ENCODE results near the gene CCDC120.

The CCDC120 gene, protein sequence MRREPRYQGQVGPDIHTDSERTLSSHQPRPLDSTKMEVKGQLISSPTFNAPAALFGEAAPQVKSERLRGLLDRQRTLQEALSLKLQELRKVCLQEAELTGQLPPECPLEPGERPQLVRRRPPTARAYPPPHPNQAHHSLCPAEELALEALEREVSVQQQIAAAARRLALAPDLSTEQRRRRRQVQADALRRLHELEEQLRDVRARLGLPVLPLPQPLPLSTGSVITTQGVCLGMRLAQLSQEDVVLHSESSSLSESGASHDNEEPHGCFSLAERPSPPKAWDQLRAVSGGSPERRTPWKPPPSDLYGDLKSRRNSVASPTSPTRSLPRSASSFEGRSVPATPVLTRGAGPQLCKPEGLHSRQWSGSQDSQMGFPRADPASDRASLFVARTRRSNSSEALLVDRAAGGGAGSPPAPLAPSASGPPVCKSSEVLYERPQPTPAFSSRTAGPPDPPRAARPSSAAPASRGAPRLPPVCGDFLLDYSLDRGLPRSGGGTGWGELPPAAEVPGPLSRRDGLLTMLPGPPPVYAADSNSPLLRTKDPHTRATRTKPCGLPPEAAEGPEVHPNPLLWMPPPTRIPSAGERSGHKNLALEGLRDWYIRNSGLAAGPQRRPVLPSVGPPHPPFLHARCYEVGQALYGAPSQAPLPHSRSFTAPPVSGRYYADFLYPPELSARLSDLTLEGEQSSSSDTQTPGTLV

DNA sequence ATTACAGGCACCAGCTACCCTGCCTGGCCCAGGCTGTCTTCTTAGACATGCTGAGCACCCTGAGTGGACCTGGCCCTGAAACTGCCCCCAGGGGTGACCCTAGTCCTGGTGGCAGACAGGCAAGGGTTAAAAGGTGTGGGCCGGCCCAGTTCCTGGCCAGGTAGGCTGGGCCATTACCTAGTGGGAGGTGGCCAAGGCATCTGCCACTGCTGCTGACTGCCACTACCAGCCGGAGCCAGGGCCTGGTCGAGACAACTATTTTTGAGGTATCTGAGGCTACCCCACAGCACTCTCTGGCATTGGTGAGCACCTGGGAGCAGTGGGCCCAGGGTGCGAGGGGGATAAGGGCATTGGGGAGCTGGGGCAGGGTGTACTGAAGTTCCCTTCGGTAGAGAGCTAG is at the start of gene CCDC120:
Gene CCDC120, plus strand, starts transcription at position 206 of the 400 bp plus-strand sequence. CDS start 3,043 bp downstream, outside the sequence.
- no peak for DNase-seq (ENCODE audit: low read depth in 3 of 3, low spot score in 1 of 3)

DNA sequence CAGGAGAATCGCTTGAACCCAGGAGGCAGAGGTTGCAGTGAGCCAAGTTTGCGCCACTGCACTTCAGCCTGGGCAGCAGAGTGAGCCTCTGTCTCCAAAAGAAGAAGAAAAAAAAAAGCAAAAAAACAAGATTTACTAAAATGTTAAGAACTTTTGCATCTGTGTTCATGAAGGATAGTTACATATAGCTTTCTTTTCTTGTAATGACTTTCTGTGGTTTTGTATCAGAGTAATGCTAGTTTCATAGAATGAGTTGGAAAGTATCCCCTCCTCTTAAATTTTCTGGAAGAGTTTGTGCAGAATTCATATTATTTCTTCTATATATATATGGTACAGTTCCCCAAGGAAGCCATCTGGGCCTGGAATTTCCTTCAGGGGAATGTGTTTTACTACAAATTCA is 39.7 kb upstream of the CCDC120 start:
- no peak for DNase-seq (ENCODE audit: low read depth in 3 of 3, low spot score in 1 of 3)

DNA sequence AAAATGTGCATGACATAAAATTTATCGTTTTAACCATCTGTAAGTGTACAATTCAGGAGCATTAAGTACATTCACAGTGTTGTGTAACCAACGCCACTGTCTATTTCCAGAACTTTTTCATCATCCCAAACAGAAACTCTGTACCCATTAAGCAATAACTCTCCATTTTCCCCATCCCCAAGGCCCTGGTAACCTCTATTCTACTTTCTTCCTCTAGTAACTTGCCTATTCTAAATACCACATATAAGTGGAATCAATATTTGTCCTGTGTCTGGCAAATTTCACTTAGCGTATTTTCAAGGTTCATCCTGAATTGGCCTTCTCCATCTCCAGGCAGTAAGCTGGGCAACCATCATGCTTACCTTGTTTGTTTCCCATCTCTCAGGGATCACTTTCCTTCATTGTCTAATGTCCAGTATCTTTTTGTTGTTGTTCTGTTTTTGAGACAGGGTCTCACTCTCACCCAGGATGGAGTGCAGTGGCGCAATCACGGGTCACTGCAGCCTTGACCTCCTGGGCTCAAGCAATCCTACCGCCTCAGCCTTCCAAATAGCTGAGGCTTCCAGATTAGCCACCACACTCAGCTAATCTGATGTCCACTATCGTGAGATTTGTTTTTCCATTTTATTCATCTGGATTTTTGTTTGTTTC is 39.1 kb upstream of the CCDC120 start:
- DNase-seq (ENCODE audit: low read depth in 3 of 3, low spot score in 1 of 3): no peak

DNA sequence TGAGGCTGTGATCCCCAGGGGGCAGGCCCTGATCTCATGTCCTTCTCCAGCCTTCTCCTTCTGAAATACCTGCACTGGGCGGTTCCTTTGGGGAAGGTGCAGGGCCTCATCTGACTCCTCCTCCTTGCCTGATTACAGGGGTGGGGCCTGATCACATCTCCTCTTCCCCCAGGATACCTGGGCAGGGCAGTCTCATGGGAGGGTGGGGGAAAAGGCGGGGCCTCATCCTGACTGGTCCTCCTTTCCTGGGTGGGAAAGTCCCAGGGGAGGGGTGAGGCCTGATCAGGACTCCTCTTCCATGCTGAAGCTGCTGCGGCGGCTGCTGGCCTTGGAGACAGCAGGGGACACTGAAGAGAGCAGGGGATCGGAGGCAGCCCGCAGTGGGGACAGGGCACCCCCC is 28.9 kb upstream of the CCDC120 start:
- no peak for DNase-seq (ENCODE audit: low read depth in 3 of 3, low spot score in 1 of 3)

DNA sequence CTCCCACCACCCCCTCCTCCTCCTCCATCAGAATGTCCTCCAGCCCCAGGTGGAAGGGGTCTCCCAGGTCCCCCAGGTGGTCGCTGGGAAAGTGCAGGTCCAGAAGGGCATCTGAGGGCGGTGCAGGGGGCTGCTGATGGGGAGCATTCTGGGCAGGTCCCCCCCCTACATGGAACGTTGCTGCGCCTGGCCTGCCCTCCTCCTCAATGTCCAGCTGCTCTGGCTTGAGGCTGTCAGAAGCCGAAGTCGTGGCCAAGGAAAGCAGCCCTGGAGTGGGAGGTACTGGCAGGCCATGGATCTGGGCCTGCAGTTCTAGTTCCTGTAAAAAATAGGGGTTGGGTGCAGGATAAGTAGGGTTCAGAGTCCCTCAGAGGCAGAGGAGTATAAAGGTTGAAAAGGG is 28.5 kb upstream of the CCDC120 start:
- DNase-seq (ENCODE audit: low read depth in 3 of 3, low spot score in 1 of 3): no peak

DNA sequence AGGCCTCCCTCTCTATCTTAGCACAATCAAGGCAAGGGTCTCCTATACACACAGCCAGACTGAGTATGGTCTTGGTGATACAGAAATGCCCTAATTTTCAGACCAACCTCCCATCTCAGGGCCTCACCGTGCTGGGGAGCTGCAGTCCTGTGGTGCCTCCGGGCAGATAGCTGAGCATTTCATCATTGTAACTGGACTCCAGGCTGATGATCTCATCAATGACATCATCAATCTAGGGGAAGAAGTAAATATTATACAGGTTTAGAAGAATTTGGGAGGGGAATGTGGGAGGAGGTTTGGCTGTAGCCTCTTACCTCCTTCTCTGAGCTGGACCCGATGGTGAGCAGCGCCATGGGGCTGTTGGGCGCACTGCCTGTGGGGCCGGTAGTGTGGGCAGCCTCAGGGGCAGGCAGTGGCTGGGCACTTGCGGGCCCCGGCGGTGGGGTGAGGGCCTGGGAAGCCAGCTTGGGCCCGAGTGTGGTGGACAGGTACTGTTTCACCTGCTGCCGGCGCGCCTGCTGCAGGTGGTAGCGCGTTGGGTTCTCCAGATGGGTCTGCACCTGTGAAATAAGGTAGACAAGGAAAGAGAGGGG is 20.8 kb upstream of the CCDC120 start:
- DNase-seq (ENCODE audit: low read depth in 3 of 3, low spot score in 1 of 3): no peak

DNA sequence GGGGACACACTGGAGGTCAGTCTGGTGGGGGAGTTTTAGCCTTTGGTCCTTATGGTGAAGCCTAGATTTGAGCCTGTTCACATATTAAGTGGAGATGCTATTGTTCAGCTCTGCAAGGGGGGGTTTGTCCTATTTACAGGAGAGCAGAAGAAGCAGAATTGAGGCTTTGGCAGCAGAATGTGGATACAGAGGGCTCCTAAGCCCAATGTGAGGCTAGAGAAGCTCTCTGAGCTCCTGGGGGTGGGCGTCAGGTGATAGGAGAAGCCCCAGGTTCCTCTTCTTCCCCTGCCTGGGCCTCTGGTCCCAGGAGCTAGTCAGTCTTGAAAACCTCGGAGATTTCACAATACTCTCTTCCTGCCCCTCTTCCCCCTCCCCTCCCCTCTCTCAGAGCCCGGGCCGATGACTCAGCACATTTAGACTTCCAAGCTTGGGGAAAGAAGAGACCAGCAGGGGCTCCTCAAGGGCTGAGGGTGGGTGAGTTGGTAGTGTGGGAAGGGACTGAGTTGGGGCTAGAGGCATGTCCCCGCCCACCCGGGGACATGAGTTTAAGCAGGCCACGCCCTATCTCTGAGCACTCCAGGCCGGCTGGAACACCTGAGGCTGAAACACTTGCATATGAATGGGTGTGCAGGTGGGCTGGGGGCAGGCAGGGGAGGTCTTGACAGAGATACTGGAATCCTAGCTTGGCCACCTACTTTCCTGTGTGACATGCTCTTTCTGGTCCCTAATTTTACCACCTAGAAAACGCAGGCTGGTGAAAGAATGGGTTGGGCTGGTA is 19.0 kb upstream of the CCDC120 start:
- DNase-seq (ENCODE audit: low read depth in 3 of 3, low spot score in 1 of 3): peak in 2 of 3 donors; percentile 12 to 19

DNA sequence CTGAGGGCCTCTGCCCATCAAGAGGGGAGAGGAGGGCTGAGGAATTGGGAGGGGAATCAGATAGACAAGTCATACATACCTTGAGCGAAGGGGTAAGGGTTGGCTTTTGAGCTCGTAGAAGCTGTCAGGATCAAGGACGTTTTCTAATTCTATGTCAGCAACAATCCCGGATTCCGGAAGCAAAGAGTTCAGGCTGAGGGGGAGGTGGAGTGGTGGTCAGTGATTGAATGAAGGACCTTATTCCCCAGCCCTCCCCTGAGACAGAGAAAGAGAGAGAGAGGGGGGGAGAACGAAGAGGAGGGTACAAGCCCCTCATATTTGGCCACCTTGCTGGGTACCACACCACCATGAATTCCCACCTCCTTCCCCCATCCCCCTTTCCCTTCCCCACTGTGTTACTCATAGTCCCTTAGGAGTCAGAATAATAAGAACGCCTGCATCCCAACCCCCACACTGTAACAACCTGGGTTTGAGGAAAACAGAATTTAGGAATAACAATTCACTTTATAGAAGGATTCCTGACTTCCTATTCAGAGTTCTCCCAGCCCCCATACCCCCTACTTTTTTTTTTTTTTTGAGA is 18.3 kb upstream of the CCDC120 start:
- DNase-seq (ENCODE audit: low read depth in 3 of 3, low spot score in 1 of 3): no peak

DNA sequence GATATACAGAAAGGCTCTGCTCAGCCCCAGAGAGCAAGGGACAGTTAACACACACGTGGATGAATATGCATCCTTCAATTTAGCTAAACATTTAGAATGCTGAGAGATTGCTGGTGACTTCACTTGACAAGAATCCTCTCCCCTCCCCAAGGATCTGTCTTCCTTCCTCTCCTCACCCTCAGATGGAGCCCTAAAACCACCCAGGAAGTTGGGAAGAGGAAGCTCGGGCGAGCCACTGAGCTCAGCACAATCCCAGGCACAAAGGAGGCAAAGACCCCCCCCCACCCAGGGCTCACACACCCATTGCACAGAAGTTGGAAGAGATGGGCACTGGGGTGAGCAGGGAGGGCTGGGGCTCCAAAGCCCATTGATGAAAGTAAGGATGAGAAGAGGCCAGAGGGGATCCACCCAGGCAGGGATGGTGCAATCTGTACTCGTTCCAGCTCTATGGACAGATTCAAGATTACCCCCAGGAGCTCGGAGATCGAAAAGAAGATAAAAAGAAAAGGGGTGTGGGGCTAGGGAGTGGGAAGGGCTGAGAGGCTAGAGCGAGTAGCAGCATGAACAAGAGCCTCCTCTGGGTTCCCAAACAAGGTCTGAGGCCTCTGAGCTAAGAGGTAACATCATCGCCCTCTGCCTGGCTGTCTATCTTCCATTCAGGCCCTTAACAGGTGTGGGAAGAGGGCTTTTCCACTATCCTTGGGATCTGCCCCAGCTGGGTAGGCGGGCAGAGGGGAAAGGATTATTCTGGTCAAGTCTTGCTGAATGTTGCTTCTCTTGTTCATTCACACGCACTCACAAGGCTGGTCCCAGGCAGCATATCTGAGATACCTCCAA is 16.8 kb upstream of the CCDC120 start:
- DNase-seq (ENCODE audit: low read depth in 3 of 3, low spot score in 1 of 3): no peak

DNA sequence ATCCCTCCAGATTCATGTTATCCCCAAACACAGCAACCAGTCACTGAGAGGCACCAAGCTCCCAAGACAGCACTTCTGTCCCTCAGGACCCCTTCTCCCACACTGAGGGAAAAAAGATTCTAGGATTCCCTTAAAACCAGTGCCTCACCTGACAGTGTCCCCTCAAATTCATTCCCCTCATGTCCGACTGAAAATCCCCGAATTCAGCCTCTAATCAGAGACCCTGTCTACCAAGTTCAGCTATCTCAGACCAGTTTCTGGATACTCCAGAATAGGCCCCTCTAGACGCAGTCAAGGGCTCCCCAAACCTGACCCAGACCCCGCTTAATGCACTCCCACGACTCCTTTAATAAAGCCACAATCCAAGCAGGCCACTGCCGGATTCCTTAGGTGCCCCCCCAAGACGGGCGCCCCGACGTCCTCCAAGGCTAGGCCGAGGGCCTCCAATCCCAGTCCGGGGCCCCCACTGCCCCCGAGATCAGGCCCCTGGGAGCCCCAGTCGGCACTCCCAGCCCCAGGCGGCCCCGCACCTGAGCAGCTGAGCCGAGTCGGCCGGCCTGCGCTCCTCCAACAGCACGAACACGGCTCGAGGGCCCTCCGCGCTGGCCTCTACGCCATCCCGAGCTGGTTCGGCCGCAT is 16.1 kb upstream of the CCDC120 start:
- no peak for DNase-seq (ENCODE audit: low read depth in 3 of 3, low spot score in 1 of 3)

DNA sequence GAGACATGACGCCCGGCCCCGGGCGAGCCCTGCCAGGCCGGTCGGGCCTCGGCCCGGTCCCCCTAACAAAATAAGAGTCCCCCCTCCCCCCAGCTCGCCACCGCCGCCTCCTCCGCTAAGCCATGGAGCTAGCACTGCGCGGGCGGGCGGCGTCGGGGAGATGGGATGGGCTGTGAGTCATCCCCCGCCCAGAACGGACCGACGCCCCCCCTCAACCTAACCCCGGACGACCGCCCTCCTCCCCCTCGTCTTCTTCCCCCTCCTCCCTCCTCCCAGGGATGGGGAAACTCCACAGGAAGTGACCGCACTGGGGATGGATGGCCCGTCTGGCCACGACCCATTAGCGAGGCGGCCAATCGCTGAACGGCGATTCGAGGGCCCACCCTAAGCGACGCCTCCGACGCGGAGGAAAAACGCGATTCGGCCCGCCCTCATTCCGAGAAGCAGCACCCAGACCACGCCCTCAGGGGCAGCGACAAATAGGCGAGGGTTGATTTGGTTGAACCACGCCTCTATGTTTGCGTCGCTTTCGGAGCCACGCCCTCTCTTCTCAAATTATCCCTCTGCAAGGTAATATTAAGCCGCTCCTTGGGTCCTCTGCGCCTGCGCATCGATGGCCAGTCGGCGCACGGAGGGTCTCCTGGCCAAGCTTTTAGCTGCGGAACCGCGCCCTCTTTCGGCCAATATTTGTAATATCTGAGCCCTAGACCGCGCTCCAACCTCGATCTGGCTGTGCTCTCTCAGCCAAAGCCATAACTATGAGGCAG is 15.4 kb upstream of the CCDC120 start, which contains the start of gene TFE3:
Gene TFE3, minus strand, starts transcription at position 138 of the 767 bp plus-strand sequence. Its CDS starts 131 bp downstream, at position 7.
- DNase-seq (ENCODE audit: low read depth in 3 of 3, low spot score in 1 of 3): peak; percentile 79 to 93 (median 90)

DNA sequence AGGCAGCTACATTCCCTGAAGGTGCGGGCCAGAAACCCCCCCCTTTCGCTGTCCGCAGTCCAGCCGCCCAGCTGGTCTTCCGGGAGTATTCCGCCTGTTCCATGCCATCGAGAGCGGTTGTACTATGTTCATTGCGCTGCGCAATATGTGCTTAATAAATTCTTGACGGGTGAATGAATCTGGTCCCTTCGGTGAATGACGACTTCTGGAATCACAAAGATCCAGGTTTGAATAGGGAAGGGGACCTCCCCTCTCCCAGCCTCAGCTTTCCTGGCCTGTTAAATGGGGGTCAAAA is 14.9 kb upstream of the CCDC120 start:
- no peak for DNase-seq (ENCODE audit: low read depth in 3 of 3, low spot score in 1 of 3)

DNA sequence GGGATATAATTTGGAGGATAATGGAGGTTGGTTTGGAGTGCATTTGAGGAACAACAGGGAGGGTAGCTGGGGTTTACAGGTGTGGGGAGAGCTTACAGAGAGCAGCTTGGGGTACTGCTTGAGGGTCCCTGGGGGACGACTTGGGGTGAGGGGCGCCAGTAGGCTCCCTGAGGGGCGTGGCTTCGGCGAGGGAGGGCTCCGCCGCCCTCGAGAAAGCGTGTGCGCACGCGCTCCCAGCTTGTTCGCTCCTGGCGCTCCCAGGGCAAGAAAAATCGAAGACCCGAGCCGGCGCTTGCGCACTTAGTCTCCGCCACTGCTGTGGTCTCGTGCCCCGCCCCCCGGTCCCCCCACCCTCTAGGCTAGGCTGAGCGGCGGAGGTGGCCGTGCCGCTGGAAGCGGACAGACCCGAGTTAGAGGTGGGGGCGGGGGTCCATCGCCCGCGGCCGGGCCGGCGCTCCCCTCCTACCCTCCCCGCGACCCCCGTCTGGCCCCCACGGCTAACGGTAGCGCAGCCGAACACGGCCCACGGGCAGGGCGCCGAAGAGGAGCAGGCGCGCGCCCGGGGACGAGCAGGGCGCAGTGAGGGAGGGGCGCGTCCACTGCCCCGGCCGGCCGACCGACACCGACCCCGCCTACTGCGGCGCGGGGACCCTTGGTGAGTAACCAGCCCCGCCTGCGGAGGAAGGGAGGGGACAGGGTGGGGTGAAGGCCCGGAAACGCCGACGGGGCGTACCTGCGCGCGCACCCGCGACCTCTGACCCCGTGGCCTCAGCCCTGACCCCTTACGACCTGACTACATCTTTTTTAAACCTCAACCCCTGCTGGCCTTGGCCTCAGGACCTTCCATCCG is 5.4 kb upstream of the CCDC120 start:
- DNase-seq (ENCODE audit: low read depth in 3 of 3, low spot score in 1 of 3): peak in 2 of 3 donors; percentile 30 to 36

DNA sequence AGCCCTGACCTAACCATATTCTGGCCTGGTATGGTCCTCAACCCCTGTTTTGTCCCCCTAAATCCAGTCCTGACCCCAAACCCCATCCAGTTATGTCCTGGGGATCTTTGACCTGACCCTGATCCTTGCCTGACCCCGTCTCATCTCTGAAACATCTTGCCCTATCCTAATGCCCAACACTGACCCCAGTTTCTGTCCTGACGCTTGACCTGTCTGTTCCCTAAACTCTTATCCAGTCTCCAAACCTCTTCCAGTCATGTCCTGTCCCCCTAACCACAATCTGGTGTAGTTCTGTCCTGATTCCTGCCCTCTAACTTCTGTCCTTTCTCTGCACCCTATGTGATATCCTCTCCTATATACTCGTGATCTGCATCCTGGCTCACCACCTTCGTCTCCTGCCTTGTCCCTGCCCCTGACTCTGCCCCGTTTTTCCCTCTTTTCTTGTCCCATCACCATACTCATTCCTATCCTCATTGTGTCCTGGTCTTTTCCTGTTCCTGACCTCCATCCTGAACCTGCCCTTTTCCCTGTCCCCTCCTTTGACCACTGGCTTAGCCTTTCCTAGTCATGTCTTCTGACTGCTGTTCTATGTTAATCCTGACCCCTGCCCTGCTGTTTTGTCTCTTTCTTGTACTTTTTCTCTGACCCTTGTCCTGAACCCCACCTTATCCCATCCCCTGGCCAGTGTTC is 4.6 kb upstream of the CCDC120 start:
- no peak for DNase-seq (ENCODE audit: low read depth in 3 of 3, low spot score in 1 of 3)

DNA sequence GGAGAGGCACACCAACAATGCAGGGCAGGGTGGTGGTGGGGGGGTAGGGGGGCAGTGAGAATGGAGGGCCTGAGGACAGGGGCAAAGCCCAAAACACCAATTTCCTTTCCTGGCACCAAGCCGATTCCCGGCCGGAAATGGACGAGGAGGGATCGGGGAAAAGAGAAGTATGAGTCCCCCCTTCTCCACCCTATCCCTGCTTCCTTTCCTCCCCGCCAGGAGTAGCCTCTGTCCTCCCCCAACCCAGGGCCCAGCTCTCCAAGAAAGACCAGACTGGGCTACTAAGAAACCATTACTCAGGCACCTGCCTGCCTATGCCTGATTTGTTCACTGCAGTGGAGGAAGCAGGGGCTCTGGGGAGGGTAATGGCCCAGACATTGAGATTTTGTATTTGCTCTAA is 402 bp downstream of the CCDC120 start:
- DNase-seq (ENCODE audit: low read depth in 3 of 3, low spot score in 1 of 3): no peak

DNA sequence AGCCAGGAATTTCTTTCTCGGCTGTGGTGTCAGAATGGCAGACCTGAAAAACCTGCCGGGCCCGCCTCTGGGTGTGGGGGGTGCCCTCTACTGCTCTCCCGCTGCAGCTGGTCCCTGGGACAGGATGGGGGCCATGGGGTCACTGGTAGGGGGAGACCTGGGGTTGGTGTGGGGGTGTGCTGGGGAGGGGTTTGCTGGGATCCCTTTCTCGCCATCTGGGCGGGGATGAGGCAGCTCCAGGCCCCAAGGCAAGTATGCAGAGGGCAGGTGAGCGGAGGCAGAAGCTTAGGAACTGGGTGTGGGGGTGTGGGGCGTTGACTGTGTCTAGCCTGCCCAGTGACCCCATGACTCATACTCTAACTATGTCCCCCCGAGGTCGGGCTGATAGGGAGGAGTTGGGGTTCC is 884 bp downstream of the CCDC120 start:
- DNase-seq (ENCODE audit: low read depth in 3 of 3, low spot score in 1 of 3): no peak

DNA sequence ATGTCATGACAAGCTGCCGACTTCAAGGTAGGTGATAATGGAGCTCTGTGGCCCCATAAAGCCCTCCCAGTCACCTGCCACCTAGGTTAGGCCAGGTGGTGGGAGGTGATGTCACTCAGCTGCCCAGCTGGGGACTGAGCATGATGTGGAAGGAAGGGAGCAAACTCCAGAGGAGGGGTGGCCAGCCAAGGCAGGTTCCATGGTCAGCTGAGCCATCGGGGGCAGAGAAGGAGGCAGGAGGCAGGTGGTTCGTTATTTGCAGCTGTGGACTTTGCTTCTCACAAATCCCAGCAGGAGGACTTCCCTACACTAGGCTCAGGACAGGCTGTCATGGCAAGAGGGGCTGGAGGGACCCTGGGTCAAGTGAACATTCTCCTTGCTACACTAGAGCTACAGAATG is 2.1 kb downstream of the CCDC120 start:
- no peak for DNase-seq (ENCODE audit: low read depth in 3 of 3, low spot score in 1 of 3)

Data from stimulated activated CD4-positive, alpha-beta T cell treated with anti-CD3 and anti-CD28 coated beads, TNF-alpha, amount 100 ng/mL, for 1 hour (primary cell).